Panc1 (cell line): ENCODE measurements around the gene XRCC4. TPM values are rescaled to one million over a fixed set of nuclear protein-coding genes. Genes with fewer than 3 reads are reported as not detected.

Source experiments
- ATAC-seq: fragments of 200-7000 bp; cut with Tn5 transposase; 2 replicates; pipeline ENCODE4 v1.9.1; 2020; ENCODE audit warnings: mild to moderate bottlenecking, moderate library complexity
- BruUV-seq: library from RNA; stranded (reverse); fragments of 400-500 nt; replicated peaks from 2 replicates; lab custom pipeline; 2021; lab: Mats Ljungman, UMichigan
- CTCF ChIA-PET: fragments of 300-600 bp; sonication (Branson Sonifier 250); formaldehyde crosslinking; loops from one replicate; lab custom pipeline; 2022; ENCODE audit warnings: antibody characterized with exemption; lab: Charles Lee
- POLR2A ChIA-PET: fragments of 300-600 bp; sonication (Branson Sonifier 250); formaldehyde crosslinking; loops from one replicate; lab custom pipeline; 2022; ENCODE audit warnings: antibody characterized with exemption; lab: Charles Lee
- DNase-seq: peaks from one replicate; pipeline ENCODE4 v3.0.0-alpha.2; 2010; ENCODE audit warnings: low read depth, low spot score
- H3K27ac ChIP-seq: 2 replicates; pipeline ENCODE4 v1.5.1; 2011; ENCODE audit warnings: mild to moderate bottlenecking, low read length, inconsistent platforms
- H3K27me3 ChIP-seq: fragments of 200-500 bp; sonication (Bioruptor generic); 2 replicates; pipeline ENCODE4 v1.6.0; 2014; ENCODE audit warnings: low read length, inconsistent platforms; ENCODE audit not compliant: control insufficient read depth, insufficient read depth
- H3K36me3 ChIP-seq: fragments of 200-500 bp; sonication (Bioruptor generic); 2 replicates; pipeline ENCODE4 v1.5.1; 2014; ENCODE audit warnings: inconsistent platforms, mild to moderate bottlenecking, low read length, moderate library complexity; ENCODE audit not compliant: control insufficient read depth, insufficient read depth
- H3K4me1 ChIP-seq: 2 replicates; pipeline ENCODE4 v1.5.1; 2011; ENCODE audit warnings: inconsistent platforms, mild to moderate bottlenecking, low read length, moderate library complexity; ENCODE audit not compliant: control insufficient read depth, insufficient read depth
- H3K4me3 ChIP-seq, 2 experiments: 2 replicates each; pipeline ENCODE4 v1.5.1; 2011 to 2012; ENCODE audit warnings: low read depth in 2 of 2, low read length in 2 of 2, mild to moderate bottlenecking in 2 of 2, inconsistent platforms in 1 of 2, moderate library complexity in 1 of 2
- H3K9me3 ChIP-seq: fragments of 200-500 bp; sonication (Bioruptor generic); 2 replicates; pipeline ENCODE4 v1.5.1; 2014; ENCODE audit warnings: low read depth, mild to moderate bottlenecking, inconsistent platforms, low read length, moderate library complexity; ENCODE audit not compliant: control insufficient read depth, insufficient read depth
- CTCF ChIP-seq: fragments of 450-650 bp; IDR thresholded peaks from 2 replicates; pipeline ENCODE4 v1.5.1; 2017; ENCODE audit warnings: mild to moderate bottlenecking
- POLR2AphosphoS5 ChIP-seq: IDR thresholded peaks from 2 replicates; pipeline ENCODE4 v1.6.1; 2012; ENCODE audit warnings: mild to moderate bottlenecking, low read depth, low read length, moderate library complexity
- SIN3A ChIP-seq: IDR thresholded peaks from 2 replicates; pipeline ENCODE4 v1.6.1; 2012; ENCODE audit warnings: low read depth, mild to moderate bottlenecking, low read length, moderate library complexity, borderline replicate concordance; ENCODE audit not compliant: insufficient read depth
- TCF7L2 ChIP-seq: IDR thresholded peaks from 2 replicates; pipeline ENCODE4 v1.6.1; 2011; ENCODE audit warnings: mild to moderate bottlenecking, low read depth, low read length, inconsistent platforms
- in situ Hi-C: cut with HindIII; loops from 2 replicates; pipeline ENCODE4 v1.10.0; 2016; ENCODE audit warnings: low sequenced_read_pairs, low pct_unique_long_range_greater_than_20kb
- intact Hi-C: fragments of 100-400 bp; cut with micrococcal nuclease; formaldehyde crosslinking; loops from one replicate; pipeline ENCODE4 v1.10.0; 2022; ENCODE audit not compliant: unreplicated experiment
- total RNA-seq: library from RNA; stranded (reverse); gene quantifications from one replicate; pipeline ENCODE4 v1.2.1, GENCODE V29; 2021; ENCODE audit not compliant: unreplicated experiment
- TF ChIP-seq, protein P1 (sequence below), 2 experiments: IDR thresholded peaks; 2 replicates each; pipeline ENCODE4 v1.6.1; 2011 to 2012; ENCODE audit warnings: low read depth in 2 of 2, control low read depth in 1 of 2, low read length in 1 of 2, mild to moderate bottlenecking in 1 of 2, moderate library complexity in 1 of 2; ENCODE audit not compliant: insufficient read depth in 1 of 2

The XRCC4 gene
- total RNA-seq, 1 experiment from 2014 or later, result 12.5 TPM

DNA sequence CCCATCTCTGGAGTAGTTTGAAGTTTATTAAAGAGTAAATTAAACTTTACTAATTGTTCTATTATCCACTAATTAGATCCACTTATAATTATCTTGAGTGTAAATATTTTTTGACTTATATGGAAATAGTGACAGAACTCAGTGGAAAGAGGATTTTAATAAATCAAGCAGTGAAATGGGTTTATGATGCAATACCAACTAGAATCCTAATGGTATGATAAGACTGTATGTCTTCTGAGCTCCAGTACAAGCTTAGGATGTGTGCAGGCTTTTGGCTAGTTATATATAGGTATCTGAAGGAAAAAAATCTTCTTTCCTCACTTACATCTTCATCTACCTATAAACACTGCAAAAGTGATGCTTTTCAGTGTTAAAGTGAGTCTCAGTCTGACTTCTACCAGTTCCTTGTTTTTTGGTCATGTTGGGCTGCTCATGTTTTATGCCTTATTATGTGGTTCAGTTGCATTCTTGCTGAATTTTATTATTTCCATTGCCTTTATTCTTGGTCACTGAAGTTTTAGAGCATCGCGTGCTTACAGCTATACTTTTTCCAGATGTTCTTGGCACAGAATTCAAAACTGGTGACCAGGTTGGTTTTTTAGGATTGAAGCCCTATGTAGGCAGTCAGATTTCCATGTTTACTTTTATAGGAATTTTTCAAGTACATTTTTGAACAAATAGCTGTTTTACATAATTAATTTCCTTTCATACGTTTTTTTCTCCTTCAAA, 30.5 kb downstream of the XRCC4 start:
- Histone ChIP-seq H3K36me3 (no peaks in the 10 kb centered on the region; the same call in 1 of the 2 replicates), H3K27ac (no peak overlapping the region), H3K9me3 (no peaks in the 10 kb centered on the region; the same call in 1 of the 2 replicates), H3K27me3 (no peaks in the 10 kb centered on the region), H3K4me3 (no peak overlapping the region), H3K4me1 (no peaks in the 10 kb centered on the region)
- intact Hi-C loops, result no loop called here
- TF ChIP-seq POLR2AphosphoS5, result no peak
- TF ChIP-seq CTCF, result no peak
- TF ChIP-seq SIN3A, result no peak
- TF ChIP-seq, protein P1, sequence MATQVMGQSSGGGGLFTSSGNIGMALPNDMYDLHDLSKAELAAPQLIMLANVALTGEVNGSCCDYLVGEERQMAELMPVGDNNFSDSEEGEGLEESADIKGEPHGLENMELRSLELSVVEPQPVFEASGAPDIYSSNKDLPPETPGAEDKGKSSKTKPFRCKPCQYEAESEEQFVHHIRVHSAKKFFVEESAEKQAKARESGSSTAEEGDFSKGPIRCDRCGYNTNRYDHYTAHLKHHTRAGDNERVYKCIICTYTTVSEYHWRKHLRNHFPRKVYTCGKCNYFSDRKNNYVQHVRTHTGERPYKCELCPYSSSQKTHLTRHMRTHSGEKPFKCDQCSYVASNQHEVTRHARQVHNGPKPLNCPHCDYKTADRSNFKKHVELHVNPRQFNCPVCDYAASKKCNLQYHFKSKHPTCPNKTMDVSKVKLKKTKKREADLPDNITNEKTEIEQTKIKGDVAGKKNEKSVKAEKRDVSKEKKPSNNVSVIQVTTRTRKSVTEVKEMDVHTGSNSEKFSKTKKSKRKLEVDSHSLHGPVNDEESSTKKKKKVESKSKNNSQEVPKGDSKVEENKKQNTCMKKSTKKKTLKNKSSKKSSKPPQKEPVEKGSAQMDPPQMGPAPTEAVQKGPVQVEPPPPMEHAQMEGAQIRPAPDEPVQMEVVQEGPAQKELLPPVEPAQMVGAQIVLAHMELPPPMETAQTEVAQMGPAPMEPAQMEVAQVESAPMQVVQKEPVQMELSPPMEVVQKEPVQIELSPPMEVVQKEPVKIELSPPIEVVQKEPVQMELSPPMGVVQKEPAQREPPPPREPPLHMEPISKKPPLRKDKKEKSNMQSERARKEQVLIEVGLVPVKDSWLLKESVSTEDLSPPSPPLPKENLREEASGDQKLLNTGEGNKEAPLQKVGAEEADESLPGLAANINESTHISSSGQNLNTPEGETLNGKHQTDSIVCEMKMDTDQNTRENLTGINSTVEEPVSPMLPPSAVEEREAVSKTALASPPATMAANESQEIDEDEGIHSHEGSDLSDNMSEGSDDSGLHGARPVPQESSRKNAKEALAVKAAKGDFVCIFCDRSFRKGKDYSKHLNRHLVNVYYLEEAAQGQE (IDR thresholded peaks at IDR 0.05; ENCODE audit: insufficient read depth in 1 of 2, low read depth in 2 of 2, low read length in 1 of 2), result no peak
- TF ChIP-seq TCF7L2, result no peak
- CTCF ChIA-PET, result no interaction called here
- no TSS peak for BruUV-seq
- POLR2A ChIA-PET, result interaction anchor here (0.6 kb wide), 1 partner anchor 27 kb away, joined by 5 read pairs; no protein-coding TSS in a partner anchor
- DNase-seq, result no peak
- no peak for ATAC-seq
- in situ Hi-C loops, result no loop called here

GRCh38 chr5:83109380-83109779, 32.0 kb downstream of the XRCC4 start:
- H3K4me3 ChIP-seq, result no peak overlapping the region
- BruUV-seq, result no TSS peak
- CTCF ChIA-PET, result no interaction called here
- ATAC-seq (no peak), DNase-seq (no peak)
- H3K27me3 ChIP-seq, result no peaks in the 10 kb centered on the region
- H3K4me1 ChIP-seq, result no peaks in the 10 kb centered on the region
- no peaks in the 10 kb centered on the region; the same call in 1 of the 2 replicates for H3K36me3 ChIP-seq
- in situ Hi-C loops, result no loop called here
- TF ChIP-seq POLR2AphosphoS5 (no peak), TCF7L2 (no peak), SIN3A (no peak), CTCF (no peak)
- TF ChIP-seq, protein P1 (IDR thresholded peaks at IDR 0.05; ENCODE audit: insufficient read depth in 1 of 2, low read depth in 2 of 2, low read length in 1 of 2), result no peak
- intact Hi-C loops, result no loop called here
- H3K9me3 ChIP-seq, result no peaks in the 10 kb centered on the region; the same call in 1 of the 2 replicates
- POLR2A ChIA-PET, result no interaction called here
- no peak overlapping the region for H3K27ac ChIP-seq
